ENCODE results near the gene GPR139.

The GPR139 gene

GRCh38 chr16:20102521-20102920 lies 28.8 kb upstream of the GPR139 start:
- no peak for TF ChIP-seq CTCF (conservative IDR thresholded peaks at IDR 0.05; ENCODE audit: low read depth, low read length)
- DNase-seq (ENCODE audit: low read depth): no peak
- H3K4me3 ChIP-seq (ENCODE audit: low read depth, low read length): no peak overlapping the region

GRCh38 chr16:20102021-20102420 lies 28.3 kb upstream of the GPR139 start:
- no peak for DNase-seq (ENCODE audit: low read depth)
- no peak for TF ChIP-seq CTCF (conservative IDR thresholded peaks at IDR 0.05; ENCODE audit: low read depth, low read length)
- no peak overlapping the region for H3K4me3 ChIP-seq (ENCODE audit: low read depth, low read length)

- TF ChIP-seq CTCF (conservative IDR thresholded peaks at IDR 0.05; ENCODE audit: low read depth, low read length): no peak
Observed at GRCh38 chr16:20099375-20099774, 25.7 kb upstream of the GPR139 start.

GRCh38 chr16:20094157-20094556 lies 20.5 kb upstream of the GPR139 start:
- TF ChIP-seq CTCF (conservative IDR thresholded peaks at IDR 0.05; ENCODE audit: low read depth, low read length): no peak
- no peak for DNase-seq (ENCODE audit: low read depth)
- no peak overlapping the region for H3K4me3 ChIP-seq (ENCODE audit: low read depth, low read length)

More at GRCh38 chr16:20099375-20099774, 25.7 kb upstream of the GPR139 start:
- no peak for DNase-seq (ENCODE audit: low read depth)
- no peak overlapping the region for H3K4me3 ChIP-seq (ENCODE audit: low read depth, low read length)

- no peak overlapping the region for H3K4me3 ChIP-seq (ENCODE audit: low read depth, low read length)
- no peak for TF ChIP-seq CTCF (conservative IDR thresholded peaks at IDR 0.05; ENCODE audit: low read depth, low read length)
- no peak for DNase-seq (ENCODE audit: low read depth)
Observed at GRCh38 chr16:20089246-20089965, 15.7 kb upstream of the GPR139 start.

GRCh38 chr16:20084624-20085226 lies 11.0 kb upstream of the GPR139 start:
- no peak for DNase-seq (ENCODE audit: low read depth)
- H3K4me3 ChIP-seq (ENCODE audit: low read depth, low read length): no peak overlapping the region
- TF ChIP-seq CTCF (conservative IDR thresholded peaks at IDR 0.05; ENCODE audit: low read depth, low read length): no peak

- H3K4me3 ChIP-seq (ENCODE audit: low read depth, low read length): no peak overlapping the region
- DNase-seq (ENCODE audit: low read depth): no peak
Observed at GRCh38 chr16:20079106-20079505, 5.4 kb upstream of the GPR139 start.

More at GRCh38 chr16:20079106-20079505, 5.4 kb upstream of the GPR139 start:
- TF ChIP-seq CTCF (conservative IDR thresholded peaks at IDR 0.05; ENCODE audit: low read depth, low read length): no peak

Data from choroid plexus epithelial cell (primary cell).